GM15510 (cell line): Measurements from ENCODE around the gene FARP1.

Source experiments
- POLR2A ChIP-seq: IDR thresholded peaks from 3 replicates; pipeline ENCODE4 v1.6.1; 2011; ENCODE audit warnings: borderline replicate concordance; ENCODE audit not compliant: insufficient read length; ENCODE audit errors: extremely low read depth

FARP1 gene, protein sequence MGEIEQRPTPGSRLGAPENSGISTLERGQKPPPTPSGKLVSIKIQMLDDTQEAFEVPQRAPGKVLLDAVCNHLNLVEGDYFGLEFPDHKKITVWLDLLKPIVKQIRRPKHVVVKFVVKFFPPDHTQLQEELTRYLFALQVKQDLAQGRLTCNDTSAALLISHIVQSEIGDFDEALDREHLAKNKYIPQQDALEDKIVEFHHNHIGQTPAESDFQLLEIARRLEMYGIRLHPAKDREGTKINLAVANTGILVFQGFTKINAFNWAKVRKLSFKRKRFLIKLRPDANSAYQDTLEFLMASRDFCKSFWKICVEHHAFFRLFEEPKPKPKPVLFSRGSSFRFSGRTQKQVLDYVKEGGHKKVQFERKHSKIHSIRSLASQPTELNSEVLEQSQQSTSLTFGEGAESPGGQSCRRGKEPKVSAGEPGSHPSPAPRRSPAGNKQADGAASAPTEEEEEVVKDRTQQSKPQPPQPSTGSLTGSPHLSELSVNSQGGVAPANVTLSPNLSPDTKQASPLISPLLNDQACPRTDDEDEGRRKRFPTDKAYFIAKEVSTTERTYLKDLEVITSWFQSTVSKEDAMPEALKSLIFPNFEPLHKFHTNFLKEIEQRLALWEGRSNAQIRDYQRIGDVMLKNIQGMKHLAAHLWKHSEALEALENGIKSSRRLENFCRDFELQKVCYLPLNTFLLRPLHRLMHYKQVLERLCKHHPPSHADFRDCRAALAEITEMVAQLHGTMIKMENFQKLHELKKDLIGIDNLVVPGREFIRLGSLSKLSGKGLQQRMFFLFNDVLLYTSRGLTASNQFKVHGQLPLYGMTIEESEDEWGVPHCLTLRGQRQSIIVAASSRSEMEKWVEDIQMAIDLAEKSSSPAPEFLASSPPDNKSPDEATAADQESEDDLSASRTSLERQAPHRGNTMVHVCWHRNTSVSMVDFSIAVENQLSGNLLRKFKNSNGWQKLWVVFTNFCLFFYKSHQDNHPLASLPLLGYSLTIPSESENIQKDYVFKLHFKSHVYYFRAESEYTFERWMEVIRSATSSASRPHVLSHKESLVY

DNA sequence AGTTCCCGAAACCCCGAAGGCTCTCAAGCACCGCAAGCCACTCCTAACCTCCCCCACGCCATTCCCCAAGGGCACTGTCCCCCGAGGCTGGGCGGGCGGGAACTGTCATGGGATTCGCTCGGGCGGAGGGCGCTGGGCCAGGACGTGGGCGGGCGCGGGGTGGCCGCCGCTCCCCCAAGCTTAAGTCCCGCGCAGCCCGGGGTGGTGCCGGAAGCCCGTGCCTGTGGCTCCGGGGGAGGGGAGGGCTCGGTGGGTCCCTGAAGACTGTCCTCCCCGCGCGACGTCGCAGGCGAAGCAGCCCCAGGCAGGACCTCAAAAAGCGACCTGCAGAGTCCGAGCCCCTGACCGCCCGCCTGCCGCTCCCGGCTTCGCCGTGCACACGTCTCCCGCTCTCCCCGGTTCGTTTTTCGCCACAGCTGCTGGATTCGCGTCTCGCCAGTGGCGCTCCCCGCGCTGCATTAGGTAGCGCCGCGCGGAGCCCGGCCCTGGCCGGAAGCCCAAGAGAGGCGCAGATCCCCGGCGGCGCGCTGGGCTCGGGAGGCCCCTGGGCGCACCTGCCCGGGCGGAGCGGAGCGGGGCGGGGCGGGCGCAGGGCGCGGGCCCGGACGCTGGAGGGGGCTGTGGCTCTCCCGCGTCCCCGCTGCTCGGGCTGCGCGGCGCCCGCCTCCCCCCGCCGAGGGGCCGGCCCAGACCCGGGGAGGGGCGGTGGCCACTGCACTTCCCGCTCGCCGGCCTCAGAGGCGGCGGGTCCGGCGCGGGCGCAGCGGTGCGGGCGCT lies at the start of gene FARP1:
FARP1 (plus strand) TSS at position 715 of the 777 bp plus-strand sequence. CDS start 70,149 bp downstream, outside the sequence.
- TF ChIP-seq POLR2A = no peak

- TF ChIP-seq POLR2A = no peak
Measured at GRCh38 chr13:98094678-98095266, 48.1 kb upstream of the FARP1 start.

GRCh38 chr13:98096059-98096458 lies 46.8 kb upstream of the FARP1 start:
- TF ChIP-seq POLR2A = no peak

GRCh38 chr13:98097749-98098148 lies 45.1 kb upstream of the FARP1 start:
- TF ChIP-seq POLR2A = no peak

DNA sequence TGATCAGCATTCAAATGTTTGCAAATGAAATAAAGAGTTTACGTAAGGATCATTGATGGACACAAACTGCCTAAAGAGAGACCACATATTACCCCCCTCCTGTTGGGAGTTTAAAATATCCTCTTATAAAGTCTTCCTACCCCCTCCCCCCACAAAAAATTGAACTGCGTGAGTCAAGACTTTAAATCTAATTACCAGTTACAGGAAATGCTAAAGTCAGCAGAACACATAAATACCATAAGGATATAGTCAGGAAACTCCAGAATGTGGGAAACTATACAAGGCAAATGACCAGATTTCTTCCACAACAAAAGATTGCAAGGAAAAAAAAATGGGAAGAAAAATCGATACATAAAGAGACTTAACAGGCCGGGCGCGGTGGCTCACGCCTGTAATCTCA lies 44.4 kb upstream of the FARP1 start:
- TF ChIP-seq POLR2A = no peak

DNA sequence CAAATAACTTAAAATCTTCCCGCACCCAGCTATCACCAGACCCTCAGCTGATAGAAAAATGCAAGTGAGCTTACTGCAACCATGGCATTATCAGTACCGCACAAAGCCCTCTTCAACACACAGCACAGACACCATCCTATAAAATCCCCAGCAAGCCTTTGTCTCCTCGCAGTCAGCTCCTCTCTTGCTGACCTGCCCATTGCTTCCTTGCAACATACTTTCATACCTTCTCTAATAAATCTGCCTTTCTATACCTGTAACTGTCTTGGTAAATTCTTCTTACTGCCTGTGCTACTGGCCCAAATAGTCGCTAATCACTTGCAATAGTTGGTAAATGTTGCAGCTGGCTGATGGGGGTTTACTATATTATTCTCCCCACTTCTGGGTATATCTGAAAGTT lies 43.3 kb upstream of the FARP1 start:
- TF ChIP-seq POLR2A = no peak

GRCh38 chr13:98100481-98100880 lies 42.4 kb upstream of the FARP1 start:
- no peak for TF ChIP-seq POLR2A

DNA sequence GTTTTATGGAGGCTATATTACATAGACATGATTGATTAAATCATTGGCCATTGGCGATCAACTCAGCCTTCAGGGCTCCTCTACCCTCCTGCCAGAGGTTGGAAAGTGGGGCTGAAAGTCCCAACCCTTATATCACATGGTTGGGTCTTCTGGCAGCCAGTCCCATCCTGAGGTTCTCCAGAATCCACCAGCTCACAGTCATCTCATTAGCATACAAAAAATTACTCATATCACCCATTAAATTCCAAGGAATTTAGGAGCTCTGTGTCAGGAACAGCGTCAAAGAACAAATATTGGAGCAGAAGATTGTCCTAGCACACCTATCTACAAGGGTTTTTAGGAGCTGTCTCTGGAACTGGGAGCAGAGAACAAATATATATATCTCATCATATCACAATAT lies 39.4 kb upstream of the FARP1 start:
- TF ChIP-seq POLR2A = no peak

GRCh38 chr13:98103942-98104880 lies 38.7 kb upstream of the FARP1 start:
- TF ChIP-seq POLR2A = no peak

DNA sequence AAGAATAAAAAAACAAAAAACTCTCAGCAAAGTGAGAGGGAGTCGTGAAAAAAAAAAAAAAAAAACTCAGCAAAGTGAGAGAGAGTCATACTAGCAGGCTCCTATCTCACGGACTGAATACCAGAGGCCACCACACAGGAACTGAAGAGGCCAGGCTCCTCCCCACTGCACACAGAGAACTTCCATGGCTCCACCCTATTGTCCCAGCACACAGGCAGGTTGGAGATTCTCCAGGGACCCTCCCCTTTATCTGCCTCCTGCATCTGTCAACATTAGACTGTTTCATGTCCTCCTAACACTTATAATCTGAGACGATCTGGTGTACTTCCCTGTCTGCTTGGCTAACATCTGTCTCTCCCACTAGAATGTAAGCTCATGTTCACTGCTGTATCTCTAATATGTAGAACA lies 37.0 kb upstream of the FARP1 start:
- TF ChIP-seq POLR2A = no peak

DNA sequence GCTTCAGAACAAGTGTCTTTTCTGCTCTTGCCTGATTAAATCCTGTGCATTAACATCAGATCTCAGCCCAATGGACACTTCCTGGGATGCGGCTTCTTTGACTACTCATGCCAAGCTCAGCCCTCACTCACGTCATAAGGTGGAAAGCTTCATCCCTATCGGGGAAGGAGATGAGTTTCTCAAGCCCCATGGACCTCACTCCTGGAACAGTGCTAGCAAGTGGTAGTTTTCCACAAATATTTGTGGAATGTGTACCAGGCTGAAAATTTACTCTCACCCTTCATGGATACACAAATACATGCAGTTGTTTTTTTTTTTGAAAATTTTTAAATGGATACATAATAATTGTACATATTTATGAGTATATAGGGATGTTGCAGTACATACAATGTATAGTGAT lies 34.6 kb upstream of the FARP1 start:
- TF ChIP-seq POLR2A = no peak

GRCh38 chr13:98109226-98109853 lies 33.6 kb upstream of the FARP1 start:
- no peak for TF ChIP-seq POLR2A

GRCh38 chr13:98110749-98111148 lies 32.1 kb upstream of the FARP1 start:
- no peak for TF ChIP-seq POLR2A
